Testis (tissue), 3 donors: Measurements from ENCODE around the gene HOXA7. TPM values are rescaled to one million over a fixed set of nuclear protein-coding genes. Genes with fewer than 3 reads are reported as not detected.

Experiments
- DNase-seq: peaks from one replicate; pipeline ENCODE4 v3.0.0-alpha.2; 2019
- H3K27ac ChIP-seq, 2 donors: fragments of 200-600 bp; sonication (generic); one replicate each; pipeline ENCODE4 v1.5.1; 2019
- H3K27me3 ChIP-seq: fragments of 200-600 bp; sonication (generic); one replicate; pipeline ENCODE4 v1.5.1; 2019
- H3K36me3 ChIP-seq: fragments of 200-600 bp; sonication (generic); one replicate; pipeline ENCODE4 v1.5.1; 2017; ENCODE audit warnings: low read depth; ENCODE audit errors: missing control alignments
- H3K4me1 ChIP-seq: fragments of 200-600 bp; sonication (generic); one replicate; pipeline ENCODE4 v1.5.1; 2019
- H3K4me3 ChIP-seq, 2 donors: fragments of 200-600 bp; sonication (generic); one replicate each; pipeline ENCODE4 v1.5.1; 2017 to 2019
- H3K9me3 ChIP-seq: fragments of 200-600 bp; sonication (generic); one replicate; pipeline ENCODE4 v1.5.1; 2017
- POLR2A ChIP-seq: fragments of 450-650 bp; IDR thresholded peaks from one replicate; pipeline ENCODE4 v1.6.1; 2017; ENCODE audit warnings: antibody characterized with exemption, mild to moderate bottlenecking, moderate library complexity
- WGBS, 2 donors: methylation state at CpG; one replicate each; pipeline ENCODE4 v1.1.5; 2018; 5-methylcytosine and 5-hydroxymethylcytosine counted together
- intact Hi-C: fragments of 100-400 bp; cut with DNase I; formaldehyde crosslinking; loops from one replicate; pipeline ENCODE4 v1.15.1; 2023; ENCODE audit warnings: low total_unique reads
- polyA plus RNA-seq: library from polyadenylated mRNA; stranded (reverse); fragments of 350-450 nt; fragmentation: Illumina TruSeq; extraction: RNeasy Lipid Tissue Mini Kit (QIAGEN cat#74804); gene quantifications from one replicate; pipeline ENCODE4 v1.2.3, GENCODE V29; 2014; ENCODE audit warnings: low read depth, low replicate concordance; ENCODE audit not compliant: insufficient read depth
- total RNA-seq, 2 donors: library from RNA; depleted of rRNA; stranded (reverse); fragments of >200 nt; gene quantifications; one replicate each; pipeline ENCODE4 v1.2.3, GENCODE V29; 2016
- TF ChIP-seq, protein P1 (sequence below), 3 experiments: fragments of 450-650 bp in 2 of 3; fragments of 200-600 bp in 1 of 3; sonication (generic) in 1 of 3; IDR thresholded peaks; one replicate each; pipeline ENCODE4 v1.5.1; 2016 to 2019; ENCODE audit warnings: antibody characterized with exemption in 3 of 3, mild to moderate bottlenecking in 2 of 3, moderate library complexity in 1 of 3

The HOXA7 gene
- total and polyA plus RNA-seq, 3 donors from 2014 or later: 3.1 to 13.1 (median 7.8) TPM

DNA sequence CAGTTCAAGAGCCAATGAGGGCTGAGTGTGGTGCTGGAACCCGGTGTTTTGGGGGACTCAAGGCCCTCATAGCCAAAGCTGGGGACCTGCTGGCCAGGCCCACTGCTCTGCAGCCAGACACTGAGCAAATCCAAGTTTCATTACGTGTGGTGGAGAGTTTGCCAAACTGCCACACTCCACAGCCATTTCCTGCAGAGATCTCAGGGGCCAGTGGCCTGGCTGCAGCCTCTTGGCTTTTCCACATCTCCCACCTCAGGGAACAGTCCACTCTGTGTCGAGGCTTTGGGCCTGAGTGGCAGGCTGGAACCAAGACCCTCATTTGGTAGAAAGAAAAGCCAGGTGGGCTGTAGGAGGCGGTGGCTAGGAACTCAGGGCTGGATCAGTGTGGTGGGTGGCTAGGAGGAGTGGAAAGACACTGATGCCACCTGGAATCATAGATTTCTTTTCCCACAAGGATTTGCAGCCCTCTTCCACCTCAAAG, 25.4 kb upstream of the HOXA7 start:
- no peak overlapping the region for H3K4me3 ChIP-seq
- no peaks in the 10 kb centered on the region for H3K9me3 ChIP-seq
- intact Hi-C loops: no loop called here
- no peak for DNase-seq
- no peak for TF ChIP-seq POLR2A
- TF ChIP-seq, protein P1, sequence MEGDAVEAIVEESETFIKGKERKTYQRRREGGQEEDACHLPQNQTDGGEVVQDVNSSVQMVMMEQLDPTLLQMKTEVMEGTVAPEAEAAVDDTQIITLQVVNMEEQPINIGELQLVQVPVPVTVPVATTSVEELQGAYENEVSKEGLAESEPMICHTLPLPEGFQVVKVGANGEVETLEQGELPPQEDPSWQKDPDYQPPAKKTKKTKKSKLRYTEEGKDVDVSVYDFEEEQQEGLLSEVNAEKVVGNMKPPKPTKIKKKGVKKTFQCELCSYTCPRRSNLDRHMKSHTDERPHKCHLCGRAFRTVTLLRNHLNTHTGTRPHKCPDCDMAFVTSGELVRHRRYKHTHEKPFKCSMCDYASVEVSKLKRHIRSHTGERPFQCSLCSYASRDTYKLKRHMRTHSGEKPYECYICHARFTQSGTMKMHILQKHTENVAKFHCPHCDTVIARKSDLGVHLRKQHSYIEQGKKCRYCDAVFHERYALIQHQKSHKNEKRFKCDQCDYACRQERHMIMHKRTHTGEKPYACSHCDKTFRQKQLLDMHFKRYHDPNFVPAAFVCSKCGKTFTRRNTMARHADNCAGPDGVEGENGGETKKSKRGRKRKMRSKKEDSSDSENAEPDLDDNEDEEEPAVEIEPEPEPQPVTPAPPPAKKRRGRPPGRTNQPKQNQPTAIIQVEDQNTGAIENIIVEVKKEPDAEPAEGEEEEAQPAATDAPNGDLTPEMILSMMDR (IDR thresholded peaks at IDR 0.05): no peak
- peaks cover 8% of the 10 kb centered on the region for H3K27me3 ChIP-seq
- H3K4me1 ChIP-seq: peaks cover 7% of the 10 kb centered on the region
- no peaks in the 10 kb centered on the region for H3K36me3 ChIP-seq
- WGBS, 2 donors: 70 to 82% methylated on average over 4 of the region's 4 CpGs
- no peak overlapping the region for H3K27ac ChIP-seq

DNA sequence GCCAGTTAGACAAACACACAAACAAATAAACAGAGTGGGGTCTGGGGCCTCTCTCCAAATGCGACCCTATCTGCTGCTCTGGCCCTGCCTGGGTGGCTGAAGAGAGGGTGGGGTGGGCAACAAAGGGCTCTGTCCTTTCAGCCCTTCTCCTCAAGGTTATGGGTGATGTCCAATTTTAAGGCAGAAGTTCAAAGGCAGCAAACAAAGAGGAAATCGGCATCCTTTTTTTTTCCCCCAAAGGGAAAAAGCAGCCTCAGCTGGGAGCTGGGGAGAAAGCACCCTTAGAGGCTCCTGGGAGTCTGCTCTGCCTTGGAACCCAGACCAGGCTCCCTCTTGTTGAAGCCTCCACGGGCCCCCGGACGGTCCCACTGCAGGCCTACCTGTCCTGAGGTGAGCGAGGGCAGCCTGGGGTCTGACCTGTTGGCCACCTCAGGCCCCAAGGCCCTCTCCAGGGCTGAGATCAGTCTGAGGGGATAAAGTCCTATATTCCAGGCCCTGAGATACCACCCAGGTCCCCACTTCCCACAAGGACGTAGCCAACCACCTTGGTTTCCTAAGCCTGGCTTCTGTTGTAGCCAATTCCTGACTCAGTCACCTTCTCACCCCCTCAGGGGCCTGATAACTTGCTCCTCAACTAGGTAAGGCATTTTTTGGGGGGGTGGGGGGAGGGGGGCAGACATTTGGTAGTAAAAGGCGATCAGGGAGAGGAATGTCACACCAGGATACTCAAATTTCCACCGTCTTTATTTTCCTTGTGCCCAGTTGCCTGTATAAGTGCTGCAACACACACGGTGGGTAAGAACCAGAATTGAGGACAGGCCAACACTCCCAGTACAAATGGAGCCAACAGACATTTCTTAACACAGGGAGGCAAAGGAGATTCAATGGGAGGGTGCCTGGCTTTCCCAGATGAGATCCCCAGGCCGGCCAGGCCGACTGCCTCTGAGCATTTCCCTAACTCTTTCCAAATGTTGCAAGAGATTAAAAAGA, 24.3 kb upstream of the HOXA7 start:
- H3K36me3 ChIP-seq: no peaks in the 10 kb centered on the region
- peak overlapping the region in 1 of 2 donors; percentile 32 for H3K4me3 ChIP-seq
- 63 to 70% methylated on average over 12 of the region's 12 CpGs for WGBS, 2 donors
- H3K27ac ChIP-seq: no peak overlapping the region
- no peaks in the 10 kb centered on the region for H3K9me3 ChIP-seq
- H3K27me3 ChIP-seq: peaks cover 4% of the 10 kb centered on the region
- intact Hi-C loops: no loop called here
- H3K4me1 ChIP-seq: peaks cover 7% of the 10 kb centered on the region
- TF ChIP-seq POLR2A: no peak
- TF ChIP-seq, protein P1 (IDR thresholded peaks at IDR 0.05): no peak
- DNase-seq: no peak

DNA sequence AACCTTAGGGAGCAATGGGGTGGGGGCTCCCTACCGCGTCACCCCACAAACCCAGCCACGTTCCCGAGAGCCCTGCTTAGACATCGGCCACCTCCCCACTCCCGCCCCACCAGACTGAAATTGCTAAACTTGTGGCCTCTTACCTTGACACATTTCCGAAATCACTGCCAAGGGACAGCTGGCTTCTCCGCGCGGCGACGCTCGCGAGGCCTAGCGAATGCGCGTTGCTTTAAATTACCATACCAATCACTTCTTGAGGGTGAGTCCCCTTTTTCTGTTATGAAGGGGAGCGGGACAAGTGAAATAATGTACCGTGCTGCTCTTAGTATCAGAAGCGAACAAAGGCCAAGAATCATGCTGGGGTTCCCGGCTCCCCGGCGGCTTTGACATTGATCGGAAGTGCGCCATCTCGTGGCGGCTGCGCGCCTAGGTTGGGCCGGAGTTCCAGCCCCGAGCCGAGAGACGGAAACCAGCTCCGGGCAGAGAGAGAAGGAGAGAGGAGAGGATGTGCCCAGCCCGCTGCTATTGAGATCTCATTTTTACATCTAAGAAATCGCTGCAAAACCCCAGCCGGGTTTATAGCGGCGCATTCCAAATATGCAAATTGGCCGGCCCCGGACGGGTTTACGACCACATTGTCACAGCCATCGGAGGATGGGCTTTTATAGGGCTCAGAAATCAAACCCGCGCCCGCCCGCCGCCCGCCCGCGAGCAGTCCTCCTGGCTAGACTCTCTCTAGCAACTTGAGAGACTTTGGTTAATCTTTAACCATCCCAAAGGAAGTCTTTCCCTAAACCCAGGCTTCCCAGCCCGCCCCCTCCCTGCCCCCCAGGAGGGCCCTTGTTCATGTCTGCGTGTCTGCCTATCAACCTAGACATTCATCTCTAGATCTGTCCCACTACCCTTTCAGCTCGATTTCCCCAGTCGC, 23.3 kb upstream of the HOXA7 start:
- peak overlapping the region; percentile 9 to 32 for H3K4me3 ChIP-seq
- H3K9me3 ChIP-seq: no peaks in the 10 kb centered on the region
- WGBS, 2 donors: 9 to 11% methylated on average over 56 of the region's 56 CpGs
- intact Hi-C loops: no loop called here
- DNase-seq: peak; percentile 78
- no peak for TF ChIP-seq POLR2A
- TF ChIP-seq, protein P1 (IDR thresholded peaks at IDR 0.05): peak; percentile 46 to 76 (median 56)
- no peak overlapping the region for H3K27ac ChIP-seq
- H3K4me1 ChIP-seq: peaks cover 7% of the 10 kb centered on the region
- H3K36me3 ChIP-seq: no peaks in the 10 kb centered on the region
- no peaks in the 10 kb centered on the region for H3K27me3 ChIP-seq

DNA sequence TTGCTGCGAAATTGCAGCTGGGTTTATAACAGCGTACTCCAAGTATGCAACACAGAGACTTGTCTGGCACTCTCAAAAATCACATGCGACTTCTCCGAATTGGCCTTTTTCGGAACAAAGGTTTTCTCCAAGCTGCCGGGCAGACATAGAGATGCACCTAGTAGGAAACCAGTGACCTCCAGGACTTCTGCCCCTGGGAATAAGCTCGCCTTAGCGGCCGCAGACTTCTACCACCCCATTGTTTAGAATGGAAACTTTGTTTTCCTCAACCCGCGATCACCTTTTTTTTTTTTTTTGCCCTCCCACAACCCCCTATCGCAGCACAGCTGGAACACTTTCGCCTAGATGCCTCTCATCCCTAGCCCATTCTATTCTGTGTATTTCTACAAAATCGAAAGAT, 22.6 kb upstream of the HOXA7 start:
- Histone ChIP-seq H3K27me3 (no peaks in the 10 kb centered on the region), H3K36me3 (no peaks in the 10 kb centered on the region), H3K4me3 (no peak overlapping the region), H3K9me3 (no peaks in the 10 kb centered on the region), H3K27ac (no peak overlapping the region), H3K4me1 (peaks cover 10% of the 10 kb centered on the region)
- TF ChIP-seq, protein P1 (IDR thresholded peaks at IDR 0.05): no peak
- TF ChIP-seq POLR2A: no peak
- intact Hi-C loops: no loop called here
- no peak for DNase-seq
- WGBS, 2 donors: 41% methylated on average over 14 of the region's 14 CpGs
